Common myeloid progenitor, CD34-positive (primary cell): Measurements from ENCODE around the gene MUC4.
A peak's percentile ranks its signal among the peaks of the same experiment; 100 is the strongest.
"Not testable (repeated sequence)": the region's sequence is repeated elsewhere in the genome, so short reads cannot be mapped to it uniquely, and the experiment has no call there.

Source experiments
- CTCF ChIA-PET: fragments of 350-600 bp; sonication (Branson Sonifier 250); formaldehyde crosslinking; loops from one replicate; lab custom pipeline; 2021; ENCODE audit warnings: antibody characterized with exemption; lab: Charles Lee
- POLR2A ChIA-PET: fragments of 350-600 bp; sonication (Branson Sonifier 250); formaldehyde crosslinking; loops from one replicate; lab custom pipeline; 2021; ENCODE audit warnings: antibody characterized with exemption; lab: Charles Lee
- DNase-seq, 3 donors: peaks; one replicate each; pipeline versions ENCODE4 v3.0.0 to v3.0.0-alpha.2; 2013
- H3K27ac ChIP-seq, 2 experiments: 1 replicate in 1 of 2; 2 replicates in 1 of 2; pipeline ENCODE4 v1.7.0; 2013; ENCODE audit warnings: inconsistent platforms in 2 of 2, low read length in 2 of 2, mild to moderate bottlenecking in 2 of 2, low read depth in 1 of 2, moderate library complexity in 1 of 2; ENCODE audit not compliant: severe bottlenecking in 2 of 2, insufficient read depth in 1 of 2, poor library complexity in 1 of 2
- H3K27me3 ChIP-seq, 5 experiments: replicated peaks in 2 of 5; 1 replicate in 3 of 5; 2 replicates in 2 of 5; pipeline versions ENCODE4 v1.6.1 to v1.7.0; 2013; ENCODE audit warnings: low read length in 4 of 5, mild to moderate bottlenecking in 2 of 5, moderate library complexity in 2 of 5, inconsistent platforms in 1 of 5; ENCODE audit not compliant: insufficient read depth in 5 of 5, control insufficient read depth in 4 of 5
- H3K36me3 ChIP-seq, 4 experiments: 1 replicate in 2 of 4; 2 replicates in 2 of 4; pipeline versions ENCODE4 v1.6.1 to v1.7.0; 2013; ENCODE audit warnings: low read length in 3 of 4, control low read depth in 1 of 4, mild to moderate bottlenecking in 1 of 4; ENCODE audit not compliant: control insufficient read depth in 4 of 4, insufficient read depth in 4 of 4
- H3K4me1 ChIP-seq, 4 experiments: 1 replicate in 3 of 4; 2 replicates in 1 of 4; pipeline versions ENCODE4 v1.6.1 to v1.7.1; 2013; ENCODE audit warnings: low read length in 3 of 4, mild to moderate bottlenecking in 3 of 4, control low read depth in 1 of 4, inconsistent platforms in 1 of 4, moderate library complexity in 1 of 4; ENCODE audit not compliant: control insufficient read depth in 4 of 4, insufficient read depth in 4 of 4; ENCODE audit errors: control extremely low read depth in 1 of 4
- H3K4me3 ChIP-seq, 7 experiments: 1 replicate in 4 of 7; 2 replicates in 3 of 7; pipeline versions ENCODE4 v1.5.1 to v1.7.0; 2013; ENCODE audit warnings: mild to moderate bottlenecking in 7 of 7, low read length in 6 of 7, moderate library complexity in 6 of 7, inconsistent platforms in 2 of 7, low read depth in 2 of 7, control low read depth in 1 of 7; ENCODE audit not compliant: insufficient read depth in 4 of 7, control insufficient read depth in 1 of 7; ENCODE audit errors: extremely low read depth in 1 of 7
- H3K9me3 ChIP-seq, 5 experiments: 1 replicate in 4 of 5; 2 replicates in 1 of 5; pipeline versions ENCODE4 v1.6.1 to v1.7.1; 2013; ENCODE audit warnings: low read length in 4 of 5, mild to moderate bottlenecking in 2 of 5, inconsistent platforms in 1 of 5, low read depth in 1 of 5, moderate library complexity in 1 of 5; ENCODE audit not compliant: control insufficient read depth in 4 of 5, insufficient read depth in 2 of 5; ENCODE audit errors: control extremely low read depth in 1 of 5
- WGBS: methylation state at CpG from one replicate; pipeline ENCODE4 v1.1.5; 2013; ENCODE audit not compliant: insufficient coverage; 5-methylcytosine and 5-hydroxymethylcytosine counted together

Gene MUC4

GRCh38 chr3:195824425-195825190, 12.9 kb upstream of the MUC4 start:
- H3K27me3 ChIP-seq, H3K36me3 ChIP-seq, H3K4me3 ChIP-seq, H3K4me1 ChIP-seq, DNase-seq, H3K27ac ChIP-seq, H3K9me3 ChIP-seq, POLR2A ChIA-PET: not testable (repeated sequence)
- CTCF ChIA-PET = interaction anchor here (1.7 kb wide), 1 partner anchor 28 kb away, joined by 4 read pairs; no protein-coding TSS in a partner anchor
- WGBS = 89% methylated on average over 12 of the region's 13 CpGs

- CTCF ChIA-PET = no interaction called here
- WGBS = 88% methylated on average over 12 of the region's 13 CpGs
- H3K9me3 ChIP-seq = no peaks in the 10 kb centered on the region
- H3K36me3 ChIP-seq = no peaks in the 10 kb centered on the region
- POLR2A ChIA-PET = no interaction called here
- no peak overlapping the region for H3K4me3 ChIP-seq
- DNase-seq = peak in 1 of 3 donors; percentile 57
- peaks cover 0 to 8% (median 2%) of the 10 kb centered on the region in 4 experiments for H3K4me1 ChIP-seq
- H3K27me3 ChIP-seq = no peaks in the 10 kb centered on the region
- H3K27ac ChIP-seq = no peak overlapping the region
These were observed 12.3 kb upstream of the MUC4 start for GRCh38 chr3:195823999-195824398.

- ChIA-PET CTCF (no interaction called here), POLR2A (no interaction called here)
- H3K4me1 ChIP-seq = peaks cover 0 to 8% (median 2%) of the 10 kb centered on the region in 4 experiments
- H3K9me3 ChIP-seq = no peaks in the 10 kb centered on the region
- H3K4me3 ChIP-seq = no peak overlapping the region
- DNase-seq = peak in 1 of 3 donors; percentile 12
- no peaks in the 10 kb centered on the region for H3K27me3 ChIP-seq
- H3K27ac ChIP-seq = no peak overlapping the region
- 80% methylated on average over 8 of the region's 10 CpGs for WGBS
- H3K36me3 ChIP-seq = no peaks in the 10 kb centered on the region
These were observed 11.6 kb upstream of the MUC4 start for GRCh38 chr3:195823280-195823679.

GRCh38 chr3:195822131-195822696, 10.5 kb upstream of the MUC4 start:
- no peak overlapping the region for H3K27ac ChIP-seq
- no peak for DNase-seq
- POLR2A ChIA-PET = interaction anchor here (0.7 kb wide), 1 partner anchor 25 kb away, joined by 4 read pairs; no protein-coding TSS in a partner anchor

GRCh38 chr3:195821403-195822130, 9.8 kb upstream of the MUC4 start:
- H3K4me3 ChIP-seq = no peak overlapping the region
- CTCF ChIA-PET = interaction anchor here (0.9 to 1.2 kb wide), 2 partner anchors 12 to 38 kb away, joined by 3 read pairs; no protein-coding TSS in a partner anchor
- POLR2A ChIA-PET = interaction anchor here (0.7 kb wide), 1 partner anchor 26 kb away, joined by 4 read pairs; no protein-coding TSS in a partner anchor

More at GRCh38 chr3:195822131-195822696, 10.5 kb upstream of the MUC4 start:
- H3K36me3 ChIP-seq = no peaks in the 10 kb centered on the region
- H3K27me3 ChIP-seq = no peaks in the 10 kb centered on the region
- WGBS = 96% methylated on average over 15 of the region's 16 CpGs
- no peak overlapping the region for H3K4me3 ChIP-seq
- peaks cover 0 to 8% (median 2%) of the 10 kb centered on the region in 4 experiments for H3K4me1 ChIP-seq
- CTCF ChIA-PET = interaction anchor here (0.9 to 1.2 kb wide), 2 partner anchors 11 to 37 kb away, joined by 3 read pairs; no protein-coding TSS in a partner anchor
- H3K9me3 ChIP-seq = no peaks in the 10 kb centered on the region

GRCh38 chr3:195820901-195821300, 9.2 kb upstream of the MUC4 start:
- CTCF ChIA-PET = interaction anchor here (1.2 kb wide), 1 partner anchor 13 kb away, joined by 3 read pairs; no protein-coding TSS in a partner anchor
- POLR2A ChIA-PET = no interaction called here
- no peaks in the 10 kb centered on the region for H3K36me3 ChIP-seq
- 97% methylated on average over 5 of the region's 5 CpGs for WGBS
- DNase-seq = no peak
- H3K27ac ChIP-seq = no peak overlapping the region
- no peaks in the 10 kb centered on the region for H3K9me3 ChIP-seq
- H3K4me3 ChIP-seq = no peak overlapping the region
- H3K27me3 ChIP-seq = no peaks in the 10 kb centered on the region
- H3K4me1 ChIP-seq = peaks cover 0 to 8% (median 2%) of the 10 kb centered on the region in 4 experiments

More at GRCh38 chr3:195821403-195822130, 9.8 kb upstream of the MUC4 start:
- no peaks in the 10 kb centered on the region for H3K27me3 ChIP-seq
- H3K4me1 ChIP-seq = peaks cover 0 to 8% (median 2%) of the 10 kb centered on the region in 4 experiments
- no peaks in the 10 kb centered on the region for H3K36me3 ChIP-seq
- 92% methylated on average over 20 of the region's 21 CpGs for WGBS
- no peak for DNase-seq
- no peak overlapping the region for H3K27ac ChIP-seq
- H3K9me3 ChIP-seq = no peaks in the 10 kb centered on the region
